Panc1 (cell line): ENCODE data around the gene MYH1. TPM values are rescaled to one million over a fixed set of nuclear protein-coding genes. Genes with fewer than 3 reads are reported as not detected.

Source experiments
- ATAC-seq: fragments of 200-7000 bp; cut with Tn5 transposase; 2 replicates; pipeline ENCODE4 v1.9.1; 2020; ENCODE audit warnings: mild to moderate bottlenecking, moderate library complexity
- Bru-seq: library from RNA; stranded (reverse); fragments of 400-500 nt; gene quantifications from one replicate; lab custom pipeline; 2021; lab: Mats Ljungman, UMichigan
- BruChase-seq, 2 experiments: library from RNA; stranded (reverse); fragments of 400-500 nt; gene quantifications; one replicate each; lab custom pipeline; 2021; lab: Mats Ljungman, UMichigan
- BruUV-seq: library from RNA; stranded (reverse); fragments of 400-500 nt; replicated peaks from 2 replicates; lab custom pipeline; 2021; lab: Mats Ljungman, UMichigan
- CTCF ChIA-PET: fragments of 300-600 bp; sonication (Branson Sonifier 250); formaldehyde crosslinking; loops from one replicate; lab custom pipeline; 2022; ENCODE audit warnings: antibody characterized with exemption; lab: Charles Lee
- POLR2A ChIA-PET: fragments of 300-600 bp; sonication (Branson Sonifier 250); formaldehyde crosslinking; loops from one replicate; lab custom pipeline; 2022; ENCODE audit warnings: antibody characterized with exemption; lab: Charles Lee
- DNase-seq: peaks from one replicate; pipeline ENCODE4 v3.0.0-alpha.2; 2010; ENCODE audit warnings: low read depth, low spot score
- H3K27ac ChIP-seq: 2 replicates; pipeline ENCODE4 v1.5.1; 2011; ENCODE audit warnings: mild to moderate bottlenecking, low read length, inconsistent platforms
- H3K27me3 ChIP-seq: fragments of 200-500 bp; sonication (Bioruptor generic); 2 replicates; pipeline ENCODE4 v1.6.0; 2014; ENCODE audit warnings: low read length, inconsistent platforms; ENCODE audit not compliant: control insufficient read depth, insufficient read depth
- H3K36me3 ChIP-seq: fragments of 200-500 bp; sonication (Bioruptor generic); 2 replicates; pipeline ENCODE4 v1.5.1; 2014; ENCODE audit warnings: inconsistent platforms, mild to moderate bottlenecking, low read length, moderate library complexity; ENCODE audit not compliant: control insufficient read depth, insufficient read depth
- H3K4me1 ChIP-seq: 2 replicates; pipeline ENCODE4 v1.5.1; 2011; ENCODE audit warnings: inconsistent platforms, mild to moderate bottlenecking, low read length, moderate library complexity; ENCODE audit not compliant: control insufficient read depth, insufficient read depth
- H3K4me3 ChIP-seq, 2 experiments: 2 replicates each; pipeline ENCODE4 v1.5.1; 2011 to 2012; ENCODE audit warnings: low read depth in 2 of 2, low read length in 2 of 2, mild to moderate bottlenecking in 2 of 2, inconsistent platforms in 1 of 2, moderate library complexity in 1 of 2
- H3K9me3 ChIP-seq: fragments of 200-500 bp; sonication (Bioruptor generic); 2 replicates; pipeline ENCODE4 v1.5.1; 2014; ENCODE audit warnings: low read depth, mild to moderate bottlenecking, inconsistent platforms, low read length, moderate library complexity; ENCODE audit not compliant: control insufficient read depth, insufficient read depth
- CTCF ChIP-seq: fragments of 450-650 bp; IDR thresholded peaks from 2 replicates; pipeline ENCODE4 v1.5.1; 2017; ENCODE audit warnings: mild to moderate bottlenecking
- POLR2AphosphoS5 ChIP-seq: IDR thresholded peaks from 2 replicates; pipeline ENCODE4 v1.6.1; 2012; ENCODE audit warnings: mild to moderate bottlenecking, low read depth, low read length, moderate library complexity
- SIN3A ChIP-seq: IDR thresholded peaks from 2 replicates; pipeline ENCODE4 v1.6.1; 2012; ENCODE audit warnings: low read depth, mild to moderate bottlenecking, low read length, moderate library complexity, borderline replicate concordance; ENCODE audit not compliant: insufficient read depth
- TCF7L2 ChIP-seq: IDR thresholded peaks from 2 replicates; pipeline ENCODE4 v1.6.1; 2011; ENCODE audit warnings: mild to moderate bottlenecking, low read depth, low read length, inconsistent platforms
- in situ Hi-C: cut with HindIII; loops from 2 replicates; pipeline ENCODE4 v1.10.0; 2016; ENCODE audit warnings: low sequenced_read_pairs, low pct_unique_long_range_greater_than_20kb
- intact Hi-C: fragments of 100-400 bp; cut with micrococcal nuclease; formaldehyde crosslinking; loops from one replicate; pipeline ENCODE4 v1.10.0; 2022; ENCODE audit not compliant: unreplicated experiment
- long read RNA-seq: library from polyadenylated mRNA; unstranded; transcript quantifications from one replicate; pipeline ENCODE4 v2.0.0, GENCODE V29; 2021; ENCODE audit not compliant: unreplicated experiment
- polyA plus RNA-seq: library from polyadenylated mRNA; unstranded; fragments of >200 nt; gene quantifications from one replicate; pipeline ENCODE4 v1.2.1, GENCODE V29; 2012; ENCODE audit warnings: missing spikeins; ENCODE audit not compliant: insufficient read length
- total RNA-seq: library from RNA; stranded (reverse); gene quantifications from one replicate; pipeline ENCODE4 v1.2.1, GENCODE V29; 2021; ENCODE audit not compliant: unreplicated experiment
- TF ChIP-seq, protein P1 (sequence below), 2 experiments: IDR thresholded peaks; 2 replicates each; pipeline ENCODE4 v1.6.1; 2011 to 2012; ENCODE audit warnings: low read depth in 2 of 2, control low read depth in 1 of 2, low read length in 1 of 2, mild to moderate bottlenecking in 1 of 2, moderate library complexity in 1 of 2; ENCODE audit not compliant: insufficient read depth in 1 of 2

MYH1 gene
- total RNA-seq = not detected
- polyA plus RNA-seq = not detected
- Bru-seq, nascent RNA = not detected
- not detected for BruChase-seq, experiment 1, labeled RNA remaining after a 2-hour chase
- not detected for BruChase-seq, experiment 2, labeled RNA remaining after a 6-hour chase
- long read RNA-seq = 0 reads

GRCh38 chr17:10518271-10519037, at the start of gene MYH1:
TSS of gene MYH1 (minus strand) at chr17:10518542. CDS start at chr17:10516642, 1,900 bp downstream.
- intact Hi-C loops (no loop called here), in situ Hi-C loops (no loop called here)
- Histone ChIP-seq H3K4me1 (no peaks in the 10 kb centered on the region), H3K27ac (no peak within 1 kb of the TSS), H3K9me3 (no peaks in the 10 kb centered on the region), H3K36me3 (no peaks in the 10 kb centered on the region), H3K4me3 (no peak within 1 kb of the TSS), H3K27me3 (no peaks in the 10 kb centered on the region)
- ATAC-seq (no peak), DNase-seq (no peak)
- ChIA-PET POLR2A (no interaction called here), CTCF (no interaction called here)
- TF ChIP-seq, protein P1, sequence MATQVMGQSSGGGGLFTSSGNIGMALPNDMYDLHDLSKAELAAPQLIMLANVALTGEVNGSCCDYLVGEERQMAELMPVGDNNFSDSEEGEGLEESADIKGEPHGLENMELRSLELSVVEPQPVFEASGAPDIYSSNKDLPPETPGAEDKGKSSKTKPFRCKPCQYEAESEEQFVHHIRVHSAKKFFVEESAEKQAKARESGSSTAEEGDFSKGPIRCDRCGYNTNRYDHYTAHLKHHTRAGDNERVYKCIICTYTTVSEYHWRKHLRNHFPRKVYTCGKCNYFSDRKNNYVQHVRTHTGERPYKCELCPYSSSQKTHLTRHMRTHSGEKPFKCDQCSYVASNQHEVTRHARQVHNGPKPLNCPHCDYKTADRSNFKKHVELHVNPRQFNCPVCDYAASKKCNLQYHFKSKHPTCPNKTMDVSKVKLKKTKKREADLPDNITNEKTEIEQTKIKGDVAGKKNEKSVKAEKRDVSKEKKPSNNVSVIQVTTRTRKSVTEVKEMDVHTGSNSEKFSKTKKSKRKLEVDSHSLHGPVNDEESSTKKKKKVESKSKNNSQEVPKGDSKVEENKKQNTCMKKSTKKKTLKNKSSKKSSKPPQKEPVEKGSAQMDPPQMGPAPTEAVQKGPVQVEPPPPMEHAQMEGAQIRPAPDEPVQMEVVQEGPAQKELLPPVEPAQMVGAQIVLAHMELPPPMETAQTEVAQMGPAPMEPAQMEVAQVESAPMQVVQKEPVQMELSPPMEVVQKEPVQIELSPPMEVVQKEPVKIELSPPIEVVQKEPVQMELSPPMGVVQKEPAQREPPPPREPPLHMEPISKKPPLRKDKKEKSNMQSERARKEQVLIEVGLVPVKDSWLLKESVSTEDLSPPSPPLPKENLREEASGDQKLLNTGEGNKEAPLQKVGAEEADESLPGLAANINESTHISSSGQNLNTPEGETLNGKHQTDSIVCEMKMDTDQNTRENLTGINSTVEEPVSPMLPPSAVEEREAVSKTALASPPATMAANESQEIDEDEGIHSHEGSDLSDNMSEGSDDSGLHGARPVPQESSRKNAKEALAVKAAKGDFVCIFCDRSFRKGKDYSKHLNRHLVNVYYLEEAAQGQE (IDR thresholded peaks at IDR 0.05; ENCODE audit: insufficient read depth in 1 of 2, low read depth in 2 of 2, low read length in 1 of 2) = no peak
- no peak for TF ChIP-seq TCF7L2
- no peak for TF ChIP-seq CTCF
- no peak for TF ChIP-seq POLR2AphosphoS5
- no peak for TF ChIP-seq SIN3A
- BruUV-seq = no TSS peak

DNA sequence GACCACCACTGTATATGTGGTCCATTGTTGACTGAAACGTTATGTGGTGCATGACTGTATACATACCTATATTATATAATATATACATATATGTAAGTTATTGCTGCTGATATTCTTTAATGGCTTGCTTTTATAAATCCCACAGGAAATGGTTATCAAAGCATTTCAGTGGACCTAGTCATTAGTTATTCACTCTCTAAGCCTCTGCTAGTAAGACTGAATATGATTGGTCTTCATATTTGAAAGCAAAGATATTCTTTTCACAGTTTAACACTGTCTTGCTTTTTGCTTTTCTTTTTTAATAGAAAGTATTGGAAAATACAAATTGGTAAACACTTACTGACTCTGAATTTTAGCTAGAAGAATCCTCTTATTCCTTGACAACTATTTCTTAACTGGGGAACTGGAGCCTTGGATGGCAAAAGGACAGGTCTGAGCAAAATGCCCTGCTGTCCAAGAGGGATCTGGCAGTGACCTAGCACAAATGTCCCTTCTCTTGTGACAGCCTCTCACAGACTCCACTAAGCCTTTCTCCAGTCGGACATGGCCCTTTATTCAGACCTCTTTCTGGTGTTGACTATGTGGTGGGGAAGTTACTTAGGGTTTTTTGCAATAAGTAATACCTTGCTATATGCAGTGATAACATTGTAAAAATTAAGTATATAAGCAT, 45.8 kb upstream of the MYH1 start:
- Histone ChIP-seq H3K4me3 (no peak overlapping the region), H3K9me3 (no peaks in the 10 kb centered on the region), H3K4me1 (no peaks in the 10 kb centered on the region), H3K27ac (no peak overlapping the region), H3K36me3 (no peaks in the 10 kb centered on the region), H3K27me3 (no peaks in the 10 kb centered on the region)
- no TSS peak for BruUV-seq
- intact Hi-C loops (no loop called here), in situ Hi-C loops (no loop called here)
- TF ChIP-seq POLR2AphosphoS5 (no peak), CTCF (no peak), TCF7L2 (no peak), SIN3A (no peak)
- TF ChIP-seq, protein P1 (IDR thresholded peaks at IDR 0.05; ENCODE audit: insufficient read depth in 1 of 2, low read depth in 2 of 2, low read length in 1 of 2) = no peak
- ChIA-PET POLR2A (no interaction called here), CTCF (no interaction called here)
- ATAC-seq (no peak), DNase-seq (no peak)
